Muscle of back (tissue), 11 donors: Measurements from ENCODE around the gene F2R. TPM values are rescaled to one million over a fixed set of nuclear protein-coding genes. Genes with fewer than 3 reads are reported as not detected.
"Not testable (repeated sequence)": the region's sequence is repeated elsewhere in the genome, so short reads cannot be mapped to it uniquely, and the experiment has no call there.

Experiments used
- DNase-seq, 3 donors: peaks; one replicate each; pipeline versions ENCODE4 v3.0.0 to v3.0.0-alpha.2; 2013
- polyA plus RNA-seq, 10 donors: library from polyadenylated mRNA; unstranded; fragments of 120-200 nt; gene quantifications; one replicate each; pipeline ENCODE4 v1.2.1, GENCODE V29; 2013; ENCODE audit not compliant: insufficient read length in 10 of 10

The F2R gene
- polyA plus RNA-seq, 10 donors = 22.8 to 61.6 (median 27.8) TPM

DNA sequence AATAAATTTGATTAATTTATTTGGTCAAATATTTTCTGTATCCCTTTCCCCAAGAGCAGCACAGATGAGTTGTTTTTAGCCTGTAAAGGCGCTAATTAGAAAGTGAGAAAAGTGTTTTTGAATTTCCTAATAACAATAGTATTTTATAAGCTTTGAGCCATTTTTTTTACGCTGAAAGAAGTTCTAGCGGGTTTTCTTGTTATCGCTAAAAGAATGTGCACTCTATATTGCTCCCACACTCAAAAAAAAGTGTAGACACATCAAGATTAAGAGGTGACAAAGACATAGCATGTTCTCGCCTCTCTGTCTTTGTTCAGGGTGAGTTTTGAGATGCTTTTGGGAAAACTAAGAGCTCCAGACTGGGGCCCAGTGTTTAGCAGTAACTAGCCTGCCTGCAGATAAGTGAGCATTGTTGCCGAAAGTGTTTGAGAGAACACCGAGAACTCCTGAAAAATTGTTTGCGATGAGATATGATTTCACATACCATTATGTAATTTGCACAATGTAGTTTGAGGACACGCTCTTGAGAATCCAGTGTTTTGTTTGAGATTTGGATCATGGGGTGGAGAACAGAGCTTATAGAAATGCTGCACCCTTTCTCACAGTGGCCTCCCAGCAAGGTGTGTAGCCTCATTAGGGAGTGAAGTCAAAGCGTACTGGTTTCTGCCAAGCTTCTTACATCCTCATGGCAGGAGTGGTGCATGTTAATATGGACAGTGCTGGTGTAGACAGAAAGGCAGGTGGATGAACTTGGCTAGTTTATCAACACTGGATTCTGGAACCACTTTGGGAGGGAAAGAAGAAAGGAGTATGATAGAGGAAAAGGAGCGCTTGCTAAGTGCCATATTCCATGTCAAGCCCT, 1.5 kb downstream of the F2R start:
- DNase-seq = no peak

GRCh38 chr5:76718381-76718832, 2.5 kb downstream of the F2R start:
- DNase-seq = peak in 1 of 3 donors; percentile 12

GRCh38 chr5:76718880-76719279, 3.0 kb downstream of the F2R start:
- DNase-seq = no peak

DNA sequence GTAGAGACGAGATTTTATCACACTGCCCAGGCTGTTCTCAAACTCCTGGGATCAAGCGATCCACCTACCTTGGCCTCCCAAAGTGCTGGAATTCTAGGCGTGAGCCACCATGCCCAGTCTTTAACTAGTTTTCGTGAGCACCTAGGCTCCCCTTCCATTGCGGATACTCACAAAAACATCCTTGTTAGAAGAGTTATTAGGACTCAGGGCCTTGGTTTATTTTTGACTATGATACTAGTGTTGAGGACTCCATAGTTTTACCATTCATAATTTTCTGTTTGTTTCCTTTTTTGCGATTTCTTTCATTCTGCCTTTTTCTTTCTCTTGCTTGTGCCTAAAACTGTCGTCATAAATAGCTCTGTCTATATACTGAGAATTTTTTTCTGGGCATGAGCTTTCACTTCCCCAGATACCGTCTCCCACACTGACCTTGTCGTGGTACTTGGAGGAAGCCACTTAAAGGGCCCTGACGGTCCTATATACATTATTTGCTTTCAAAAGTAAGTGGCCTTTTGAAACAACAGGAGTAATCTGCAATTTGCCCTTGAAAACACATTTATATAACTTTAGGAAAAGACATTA, 5.2 kb downstream of the F2R start:
- DNase-seq = no peak

GRCh38 chr5:76723266-76723665, 7.3 kb downstream of the F2R start:
- no peak for DNase-seq

DNA sequence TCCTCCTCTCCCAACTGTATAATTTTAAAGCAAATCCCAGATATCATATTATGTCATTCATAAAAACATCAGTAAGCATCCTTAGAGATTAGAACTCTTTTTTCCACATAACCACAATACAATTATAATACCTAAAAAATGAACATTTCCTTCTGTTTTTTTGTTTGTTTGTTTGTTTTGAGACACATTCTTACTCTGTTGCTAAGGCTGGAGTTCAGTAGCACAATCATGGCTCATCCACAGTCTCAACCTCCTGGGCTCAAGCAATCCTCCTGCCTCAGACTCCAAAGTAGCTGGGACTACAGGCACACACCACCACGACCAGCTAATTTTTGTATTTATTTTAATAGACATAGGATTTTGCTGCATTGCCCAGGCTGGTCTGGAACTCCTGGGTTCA, 8.0 kb downstream of the F2R start:
- no peak for DNase-seq

DNA sequence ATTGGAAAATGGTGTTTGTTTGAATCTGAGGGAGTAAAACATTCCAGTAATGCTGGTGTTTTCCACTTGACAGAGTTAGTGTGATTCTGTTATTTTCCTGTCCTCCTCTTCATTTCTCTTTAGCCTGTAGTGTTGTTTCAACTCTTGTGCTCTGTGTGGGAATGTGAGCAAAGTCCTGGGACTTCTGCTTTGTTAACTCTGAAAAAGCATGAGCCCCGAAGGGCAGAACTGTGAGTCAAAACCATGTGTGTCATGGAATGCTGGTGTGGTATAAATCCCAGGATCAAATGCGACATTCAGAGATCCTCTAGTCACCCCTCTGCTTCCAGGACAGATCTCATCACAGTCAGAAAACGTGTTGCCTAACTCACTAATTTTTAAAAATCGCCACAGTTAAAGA, 8.9 kb downstream of the F2R start:
- DNase-seq = no peak

DNA sequence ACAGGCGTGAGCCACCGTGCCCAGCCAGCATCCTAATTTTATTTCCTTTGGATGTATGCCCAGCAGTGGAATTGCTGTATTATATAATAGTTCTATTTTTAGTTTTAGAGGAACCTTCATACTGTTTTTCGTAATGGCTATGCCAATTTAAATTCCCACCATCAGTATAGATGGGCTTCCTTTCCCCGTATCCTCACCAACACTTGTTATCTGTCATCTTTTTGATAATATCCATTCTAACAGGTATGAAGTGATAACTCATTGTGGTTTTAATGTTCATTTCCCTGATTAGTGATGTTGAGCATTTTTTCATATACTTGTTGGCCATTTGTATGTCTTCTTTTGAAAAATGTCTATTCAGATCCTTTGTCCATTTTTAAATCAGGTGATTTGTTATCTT, 13.0 kb downstream of the F2R start:
- no peak for DNase-seq

GRCh38 chr5:76729373-76730290, 13.7 kb downstream of the F2R start:
- no peak for DNase-seq

- no peak for DNase-seq
These were observed 16.6 kb downstream of the F2R start for GRCh38 chr5:76732405-76733048.

DNA sequence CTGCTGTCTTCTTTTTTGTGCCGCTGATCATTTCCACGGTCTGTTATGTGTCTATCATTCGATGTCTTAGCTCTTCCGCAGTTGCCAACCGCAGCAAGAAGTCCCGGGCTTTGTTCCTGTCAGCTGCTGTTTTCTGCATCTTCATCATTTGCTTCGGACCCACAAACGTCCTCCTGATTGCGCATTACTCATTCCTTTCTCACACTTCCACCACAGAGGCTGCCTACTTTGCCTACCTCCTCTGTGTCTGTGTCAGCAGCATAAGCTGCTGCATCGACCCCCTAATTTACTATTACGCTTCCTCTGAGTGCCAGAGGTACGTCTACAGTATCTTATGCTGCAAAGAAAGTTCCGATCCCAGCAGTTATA, 17.1 kb downstream of the F2R start:
- DNase-seq = no peak

- peak in 1 of 3 donors; percentile 19 for DNase-seq
These were observed 20.0 kb downstream of the F2R start for GRCh38 chr5:76735762-76736545.

GRCh38 chr5:76736679-76737556, 21.0 kb downstream of the F2R start:
- peak in 2 of 3 donors; percentile 54 to 71 for DNase-seq

- peak in 1 of 3 donors; percentile 5 for DNase-seq
These were observed 21.9 kb downstream of the F2R start for GRCh38 chr5:76737846-76738245.

- DNase-seq = not testable (repeated sequence)
These were observed 25.6 kb downstream of the F2R start for GRCh38 chr5:76741506-76741905.

- DNase-seq = no peak
These were observed 26.7 kb downstream of the F2R start for GRCh38 chr5:76742583-76742982.

DNA sequence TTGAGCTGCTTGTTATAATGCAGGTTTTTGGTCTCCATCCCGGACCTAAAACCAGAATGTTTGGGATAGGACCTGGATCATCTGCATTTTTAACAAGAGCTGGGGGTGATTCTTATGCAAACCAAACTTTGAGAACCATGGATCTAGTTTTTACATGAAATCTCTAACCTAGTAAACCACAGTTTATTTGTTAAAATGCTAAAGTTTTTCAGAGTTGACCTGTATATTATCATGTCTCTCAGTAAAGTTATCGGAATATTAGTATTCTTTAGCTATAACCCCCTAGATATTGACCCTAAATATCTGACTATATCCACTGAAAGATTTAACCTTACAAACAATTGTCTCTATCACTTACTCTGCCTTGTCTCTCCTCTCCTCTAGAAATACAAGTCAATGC, 28.7 kb downstream of the F2R start:
- no peak for DNase-seq

DNA sequence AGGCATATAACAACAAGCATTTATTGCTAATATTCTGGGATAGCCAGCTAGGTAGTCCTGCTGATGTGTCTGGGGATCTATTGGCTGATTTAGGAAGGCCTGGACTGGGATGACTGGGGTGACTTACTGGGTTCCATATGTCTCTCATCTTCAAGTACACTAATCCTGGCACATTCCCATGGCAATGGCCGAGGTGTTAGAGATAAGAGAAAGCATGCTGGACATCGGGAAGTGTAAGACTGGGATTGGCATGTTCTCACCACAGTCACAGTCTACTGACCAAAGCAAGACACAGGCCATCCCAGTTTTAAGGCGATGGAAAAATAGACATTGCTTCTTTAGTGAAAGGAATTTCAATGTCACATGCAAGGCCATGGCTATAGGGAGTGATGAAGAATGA, 29.7 kb downstream of the F2R start:
- DNase-seq = no peak

DNA sequence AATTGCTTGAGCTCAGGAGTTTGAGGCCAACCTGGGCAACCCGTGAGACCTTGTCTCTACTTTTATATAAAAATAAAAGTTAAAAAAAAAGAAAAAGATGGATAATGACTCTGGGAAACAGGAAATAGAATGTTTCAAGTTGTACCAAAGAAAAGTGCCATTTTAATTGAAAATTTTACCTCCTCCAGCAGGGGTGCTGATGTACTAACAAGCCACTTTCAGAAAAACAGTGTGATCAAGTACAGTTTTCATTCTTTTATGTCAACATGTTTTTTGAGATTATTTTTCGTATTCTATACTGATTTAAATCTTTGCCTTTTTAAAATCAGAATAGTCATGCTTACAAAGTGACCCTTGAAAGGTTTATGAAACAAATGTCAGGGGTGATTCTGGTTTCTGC, 30.8 kb downstream of the F2R start:
- no peak for DNase-seq

DNA sequence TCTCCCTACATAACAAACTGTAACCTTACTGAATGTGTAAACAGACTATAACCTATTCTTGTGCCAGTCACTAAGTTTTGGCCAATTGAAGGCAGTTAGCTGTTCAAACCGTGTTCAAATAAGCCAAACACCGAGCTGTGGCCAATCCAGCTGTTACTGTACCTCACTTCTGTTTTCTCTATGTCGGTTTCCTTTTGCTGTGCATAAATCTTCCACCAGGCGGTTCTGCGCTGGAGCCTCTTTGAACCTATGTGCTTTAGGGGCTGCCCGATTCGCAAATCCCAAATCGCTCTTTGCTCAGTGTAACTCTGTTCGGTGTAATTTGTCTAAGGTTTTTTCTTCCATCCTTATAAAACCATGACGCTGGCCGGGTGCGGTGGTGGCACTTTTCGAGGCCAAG, 31.8 kb downstream of the F2R start:
- DNase-seq = no peak
